Hepatocyte (in vitro differentiated cells): ENCODE data around the gene SCAI.

ENCODE experiments used
- CTCF ChIP-seq: fragments of 200-600 bp; sonication (generic); IDR thresholded peaks from 2 replicates; pipeline ENCODE4 v1.5.1; 2016; ENCODE audit warnings: antibody characterized with exemption, mild to moderate bottlenecking; ENCODE audit not compliant: poor library complexity
- EZH2 ChIP-seq: fragments of 200-600 bp; sonication (generic); IDR thresholded peaks from 2 replicates; pipeline ENCODE4 v1.6.1; 2016; ENCODE audit warnings: antibody characterized with exemption, mild to moderate bottlenecking, borderline replicate concordance
- EZH2phosphoT487 ChIP-seq: fragments of 200-600 bp; sonication (generic); IDR thresholded peaks from one replicate; pipeline ENCODE4 v1.6.1; 2018; ENCODE audit warnings: antibody characterized with exemption, mild to moderate bottlenecking, low read depth, moderate library complexity; ENCODE audit not compliant: unreplicated experiment, severe bottlenecking

DNA sequence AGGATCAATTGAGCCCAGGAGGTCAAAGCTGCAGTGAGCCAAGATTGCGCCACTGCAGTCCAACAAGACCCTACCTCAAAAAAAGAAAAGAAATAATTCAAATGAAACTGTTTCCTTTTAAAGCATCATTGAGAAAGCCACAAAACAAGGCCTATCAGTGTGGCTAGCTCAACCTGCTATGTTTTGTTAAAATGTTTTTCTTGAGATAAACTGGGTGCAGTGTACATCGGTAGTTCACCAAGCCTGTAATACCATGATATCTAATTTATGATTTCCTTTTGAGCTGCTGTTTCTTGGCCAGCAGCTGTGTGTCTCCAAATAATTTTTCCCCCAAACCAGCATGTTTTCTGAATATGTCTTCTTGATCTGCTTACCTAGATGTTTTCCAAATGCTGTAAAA, 105.2 kb downstream of the SCAI start:
- TF ChIP-seq CTCF (no peak), EZH2phosphoT487 (no peak), EZH2 (no peak)
